Neural crest cell (in vitro differentiated cells): Measurements from ENCODE around the gene DGKG. TPM values are rescaled to one million over a fixed set of nuclear protein-coding genes. Genes with fewer than 3 reads are reported as not detected.

ENCODE experiments used
- DNase-seq: peaks from one replicate; pipeline ENCODE4 v3.0.0; 2021; ENCODE audit warnings: low read depth, mixed read lengths, low spot score
- H3K27ac Mint-ChIP-seq: one replicate; pipeline ENCODE4 v1.8.0; 2021; ENCODE audit warnings: mild to moderate bottlenecking, mixed read lengths; ENCODE audit not compliant: unreplicated experiment
- H3K27me3 Mint-ChIP-seq: 2 replicates; pipeline ENCODE4 v1.8.0; 2021; ENCODE audit warnings: low read depth, mild to moderate bottlenecking, mixed read lengths
- H3K36me3 Mint-ChIP-seq: 2 replicates; pipeline ENCODE4 v1.8.0; 2021; ENCODE audit warnings: low read depth, mild to moderate bottlenecking, mixed read lengths
- H3K4me1 Mint-ChIP-seq: 2 replicates; pipeline ENCODE4 v1.8.0; 2021; ENCODE audit warnings: mixed read lengths
- H3K4me3 Mint-ChIP-seq: one replicate; pipeline ENCODE4 v1.8.0; 2021; ENCODE audit warnings: mild to moderate bottlenecking, mixed read lengths
- H3K9me3 Mint-ChIP-seq: 2 replicates; pipeline ENCODE4 v1.8.0; 2021; ENCODE audit warnings: mixed read lengths
- total RNA-seq: library from RNA; stranded (reverse); gene quantifications from 2 replicates; pipeline ENCODE4 v1.2.1, GENCODE V29; 2021
- TF ChIP-seq, protein P1 (sequence below): fragments of 200-600 bp; sonication (generic); conservative IDR thresholded peaks from 2 replicates; pipeline ENCODE4 v1.5.0; 2021; ENCODE audit warnings: antibody characterized with exemption, mild to moderate bottlenecking

The DGKG gene
- total RNA-seq, 1 donor from 2014 or later = not detected

GRCh38 chr3:186382217-186382885, 20.3 kb upstream of the DGKG start:
- TF ChIP-seq, protein P1, sequence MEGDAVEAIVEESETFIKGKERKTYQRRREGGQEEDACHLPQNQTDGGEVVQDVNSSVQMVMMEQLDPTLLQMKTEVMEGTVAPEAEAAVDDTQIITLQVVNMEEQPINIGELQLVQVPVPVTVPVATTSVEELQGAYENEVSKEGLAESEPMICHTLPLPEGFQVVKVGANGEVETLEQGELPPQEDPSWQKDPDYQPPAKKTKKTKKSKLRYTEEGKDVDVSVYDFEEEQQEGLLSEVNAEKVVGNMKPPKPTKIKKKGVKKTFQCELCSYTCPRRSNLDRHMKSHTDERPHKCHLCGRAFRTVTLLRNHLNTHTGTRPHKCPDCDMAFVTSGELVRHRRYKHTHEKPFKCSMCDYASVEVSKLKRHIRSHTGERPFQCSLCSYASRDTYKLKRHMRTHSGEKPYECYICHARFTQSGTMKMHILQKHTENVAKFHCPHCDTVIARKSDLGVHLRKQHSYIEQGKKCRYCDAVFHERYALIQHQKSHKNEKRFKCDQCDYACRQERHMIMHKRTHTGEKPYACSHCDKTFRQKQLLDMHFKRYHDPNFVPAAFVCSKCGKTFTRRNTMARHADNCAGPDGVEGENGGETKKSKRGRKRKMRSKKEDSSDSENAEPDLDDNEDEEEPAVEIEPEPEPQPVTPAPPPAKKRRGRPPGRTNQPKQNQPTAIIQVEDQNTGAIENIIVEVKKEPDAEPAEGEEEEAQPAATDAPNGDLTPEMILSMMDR = no peak
- Mint-ChIP-seq H3K4me3 (no peak overlapping the region), H3K27ac (no peak overlapping the region), H3K36me3 (peaks cover 4% of the 10 kb centered on the region), H3K27me3 (no peaks in the 10 kb centered on the region), H3K9me3 (peaks cover 8% of the 10 kb centered on the region), H3K4me1 (peaks cover 18% of the 10 kb centered on the region)
- no peak for DNase-seq

GRCh38 chr3:186381424-186382216, 19.6 kb upstream of the DGKG start:
- TF ChIP-seq, protein P1 = no peak
- no peak overlapping the region for H3K27ac Mint-ChIP-seq
- H3K4me3 Mint-ChIP-seq = no peak overlapping the region
- H3K9me3 Mint-ChIP-seq = peaks cover 8% of the 10 kb centered on the region
- no peaks in the 10 kb centered on the region for H3K27me3 Mint-ChIP-seq
- peaks cover 18% of the 10 kb centered on the region for H3K4me1 Mint-ChIP-seq
- H3K36me3 Mint-ChIP-seq = peaks cover 4% of the 10 kb centered on the region
- no peak for DNase-seq

- Mint-ChIP-seq H3K4me1 (peaks cover 18% of the 10 kb centered on the region), H3K36me3 (peaks cover 4% of the 10 kb centered on the region), H3K27ac (no peak overlapping the region), H3K4me3 (no peak overlapping the region), H3K27me3 (no peaks in the 10 kb centered on the region), H3K9me3 (peaks cover 8% of the 10 kb centered on the region)
- DNase-seq = no peak
- TF ChIP-seq, protein P1 = no peak
Measured at GRCh38 chr3:186380622-186381380, 18.8 kb upstream of the DGKG start.

DNA sequence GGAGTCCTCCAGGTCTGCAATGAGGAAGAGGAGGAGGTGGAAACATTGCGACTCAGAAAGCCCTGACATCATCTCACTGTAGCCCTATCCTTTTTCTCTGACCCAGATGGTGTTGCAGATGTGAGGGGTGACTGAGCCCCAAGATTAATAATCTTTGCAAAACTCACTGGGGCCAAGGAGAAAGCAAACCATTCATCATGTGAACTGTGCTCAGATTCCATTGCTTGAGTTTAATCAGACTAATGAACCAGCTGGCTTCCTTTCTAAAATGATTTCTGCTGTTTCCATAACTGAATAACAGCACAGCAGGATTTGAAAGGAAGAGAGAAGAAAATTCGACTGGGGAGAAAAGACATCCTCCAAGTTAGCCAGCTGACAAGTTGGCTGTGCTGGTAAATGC, 13.4 kb upstream of the DGKG start:
- DNase-seq = no peak
- no peaks in the 10 kb centered on the region for H3K4me1 Mint-ChIP-seq
- H3K4me3 Mint-ChIP-seq = no peak overlapping the region
- peaks cover 4% of the 10 kb centered on the region for H3K36me3 Mint-ChIP-seq
- peaks cover 22% of the 10 kb centered on the region for H3K27me3 Mint-ChIP-seq
- peaks cover 5% of the 10 kb centered on the region for H3K9me3 Mint-ChIP-seq
- H3K27ac Mint-ChIP-seq = no peak overlapping the region
- TF ChIP-seq, protein P1 = no peak

DNA sequence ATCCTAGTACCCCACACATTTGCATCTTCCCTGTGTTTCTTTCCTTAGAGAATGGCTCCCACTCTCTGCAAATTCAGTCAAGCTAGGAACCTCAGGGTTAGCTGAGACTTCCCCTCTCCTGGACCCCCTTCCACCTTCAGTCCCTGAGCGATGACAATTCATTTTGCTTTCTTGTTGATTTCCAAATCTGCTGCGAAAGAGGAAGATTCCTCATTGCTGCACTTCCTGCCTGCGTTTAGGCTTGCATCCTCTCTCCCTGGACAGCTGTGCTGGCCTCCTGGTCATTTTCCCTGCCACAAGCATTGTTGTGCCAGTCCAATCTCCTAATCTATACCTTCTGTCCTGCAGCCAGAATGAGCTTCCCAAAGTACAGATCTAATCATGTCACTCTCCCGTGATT, 12.3 kb upstream of the DGKG start:
- no peak overlapping the region for H3K4me3 Mint-ChIP-seq
- peaks cover 5% of the 10 kb centered on the region for H3K9me3 Mint-ChIP-seq
- DNase-seq = no peak
- H3K27me3 Mint-ChIP-seq = peaks cover 30% of the 10 kb centered on the region
- H3K27ac Mint-ChIP-seq = no peak overlapping the region
- H3K36me3 Mint-ChIP-seq = peaks cover 4% of the 10 kb centered on the region
- H3K4me1 Mint-ChIP-seq = no peaks in the 10 kb centered on the region
- TF ChIP-seq, protein P1 = no peak
